K562 (cell line): ENCODE data around the gene ZNF544.

Source experiments
- CEBPG ChIP-seq, 3 experiments: fragments of 200-800 bp in 1 of 3; sonication (Bioruptor generic) in 1 of 3; sonication (generic) in 1 of 3; formaldehyde crosslinking in 1 of 3; IDR thresholded peaks in 2 of 3; conservative IDR thresholded peaks in 1 of 3; 2 replicates each; pipeline versions ENCODE4 v1.6.1 to v1.8.0; 2016 to 2022; ENCODE audit warnings: missing compliant biosample characterization in 2 of 3, missing genetic modification characterization in 2 of 3, mild to moderate bottlenecking in 1 of 3, missing genetic modification reagents in 1 of 3
- CHCHD3 ChIP-seq: fragments of 250-450 bp; sonication (Bioruptor Pico); IDR thresholded peaks from 2 replicates; pipeline ENCODE4 v2.1.2; 2022; ENCODE audit warnings: mild to moderate bottlenecking
- CTCF ChIP-seq, 3 experiments: IDR thresholded peaks in 2 of 3; conservative IDR thresholded peaks in 1 of 3; 2 replicates each; pipeline ENCODE4 v1.5.1; 2011 to 2012; ENCODE audit warnings: low read length in 3 of 3, mild to moderate bottlenecking in 3 of 3, control low read depth in 2 of 3, improper control_type of control experiment in 1 of 3, inconsistent platforms in 1 of 3, low read depth in 1 of 3, mixed read lengths in 1 of 3, moderate library complexity in 1 of 3; ENCODE audit not compliant: insufficient read depth in 2 of 3
- KLF10 ChIP-seq: fragments of 250-450 bp; sonication (Bioruptor Pico); IDR thresholded peaks from 2 replicates; pipeline ENCODE4 v1.6.1; 2021; ENCODE audit warnings: matching md5 sums
- RAD21 ChIP-seq, 2 experiments: fragments of 250-450 bp in 1 of 2; fragments of 450-650 bp in 1 of 2; sonication (Bioruptor Pico) in 1 of 2; formaldehyde crosslinking in 1 of 2; IDR thresholded peaks in 1 of 2; conservative IDR thresholded peaks in 1 of 2; 2 replicates each; pipeline versions ENCODE4 v1.4.0 to v1.8.0; 2020 to 2022; ENCODE audit warnings: mild to moderate bottlenecking in 2 of 2, moderate library complexity in 1 of 2
- RBM39 ChIP-seq: fragments of 200-400 bp; formaldehyde crosslinking; optimal IDR thresholded peaks from 2 replicates; pipeline ENCODE3; 2018; ENCODE audit warnings: low read depth, low read length
- RFX7 ChIP-seq: fragments of 250-450 bp; sonication (Bioruptor Pico); IDR thresholded peaks from 2 replicates; pipeline ENCODE4 v1.5.1; 2021; ENCODE audit warnings: mild to moderate bottlenecking
- SREBF2 ChIP-seq: sonication (generic); formaldehyde crosslinking; IDR thresholded peaks from 2 replicates; pipeline ENCODE4 v1.4.0; 2020; ENCODE audit warnings: mild to moderate bottlenecking, missing genetic modification reagents
- ZNF23 ChIP-seq: fragments of 250-450 bp; sonication (Bioruptor Pico); IDR thresholded peaks from 2 replicates; pipeline ENCODE4 v1.4.0; 2020; ENCODE audit warnings: mild to moderate bottlenecking
- ZNF24 ChIP-seq: fragments of 450-650 bp; IDR thresholded peaks from 2 replicates; pipeline ENCODE4 v1.6.1; 2016
- ZNF655 ChIP-seq: fragments of 250-450 bp; sonication (Bioruptor Pico); IDR thresholded peaks from 2 replicates; pipeline ENCODE4 v1.5.0; 2021
- TF ChIP-seq, protein P1 (sequence below): sonication (generic); IDR thresholded peaks from 2 replicates; pipeline ENCODE4 v1.6.1; 2016
- TF ChIP-seq, protein P2 (sequence below): IDR thresholded peaks from 3 replicates; pipeline ENCODE4 v1.6.1; 2011; ENCODE audit warnings: borderline replicate concordance, mild to moderate bottlenecking; ENCODE audit not compliant: insufficient read length, insufficient read depth
- TF ChIP-seq, protein P3 (sequence below), 2 experiments: fragments of 450-650 bp; formaldehyde crosslinking in 1 of 2; IDR thresholded peaks; 2 replicates each; pipeline versions ENCODE4 v1.4.0 to v1.6.1; 2014 to 2020; ENCODE audit warnings: mild to moderate bottlenecking in 2 of 2, borderline replicate concordance in 1 of 2, low read depth in 1 of 2

DNA sequence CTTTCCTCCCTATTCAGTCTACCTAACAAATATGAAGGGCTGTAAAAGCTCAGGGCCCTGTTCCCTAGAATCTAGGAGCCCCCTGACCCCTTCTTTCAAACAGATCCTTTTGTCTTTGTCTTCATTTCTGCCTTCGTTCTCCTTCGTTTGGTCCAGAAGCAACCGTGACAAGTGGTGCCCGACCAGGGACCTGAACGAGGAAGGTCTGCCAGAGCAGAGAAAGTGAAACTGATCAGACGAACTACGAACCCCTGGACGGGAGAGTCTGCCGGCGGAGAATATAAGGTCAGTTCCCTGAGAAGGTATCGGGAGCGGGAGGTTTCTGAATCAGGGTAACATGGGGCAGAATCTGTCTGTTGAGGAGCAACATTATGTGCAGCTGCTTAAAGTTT lies 77.2 kb downstream of the ZNF544 start:
- TF ChIP-seq, protein P1, sequence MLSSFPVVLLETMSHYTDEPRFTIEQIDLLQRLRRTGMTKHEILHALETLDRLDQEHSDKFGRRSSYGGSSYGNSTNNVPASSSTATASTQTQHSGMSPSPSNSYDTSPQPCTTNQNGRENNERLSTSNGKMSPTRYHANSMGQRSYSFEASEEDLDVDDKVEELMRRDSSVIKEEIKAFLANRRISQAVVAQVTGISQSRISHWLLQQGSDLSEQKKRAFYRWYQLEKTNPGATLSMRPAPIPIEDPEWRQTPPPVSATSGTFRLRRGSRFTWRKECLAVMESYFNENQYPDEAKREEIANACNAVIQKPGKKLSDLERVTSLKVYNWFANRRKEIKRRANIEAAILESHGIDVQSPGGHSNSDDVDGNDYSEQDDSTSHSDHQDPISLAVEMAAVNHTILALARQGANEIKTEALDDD, result no peak
- TF ChIP-seq, protein P2, sequence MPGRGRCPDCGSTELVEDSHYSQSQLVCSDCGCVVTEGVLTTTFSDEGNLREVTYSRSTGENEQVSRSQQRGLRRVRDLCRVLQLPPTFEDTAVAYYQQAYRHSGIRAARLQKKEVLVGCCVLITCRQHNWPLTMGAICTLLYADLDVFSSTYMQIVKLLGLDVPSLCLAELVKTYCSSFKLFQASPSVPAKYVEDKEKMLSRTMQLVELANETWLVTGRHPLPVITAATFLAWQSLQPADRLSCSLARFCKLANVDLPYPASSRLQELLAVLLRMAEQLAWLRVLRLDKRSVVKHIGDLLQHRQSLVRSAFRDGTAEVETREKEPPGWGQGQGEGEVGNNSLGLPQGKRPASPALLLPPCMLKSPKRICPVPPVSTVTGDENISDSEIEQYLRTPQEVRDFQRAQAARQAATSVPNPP, result no peak
- TF ChIP-seq CEBPG (CRISPR knock-in tag; IDR thresholded peaks at IDR 0.05) (no peak), CEBPG (tag; conservative IDR thresholded peaks at IDR 0.05 in 1 of 2, IDR thresholded peaks at IDR 0.05 in 1 of 2) (no peak), RAD21 (CRISPR knock-in tag; conservative IDR thresholded peaks at IDR 0.05 in 1 of 2, IDR thresholded peaks at IDR 0.05 in 1 of 2) (no peak), RBM39 (no peak), CTCF (IDR thresholded peaks at IDR 0.05 in 2 of 3, conservative IDR thresholded peaks at IDR 0.05 in 1 of 3; ENCODE audit: insufficient read depth in 2 of 3, low read depth in 1 of 3, low read length in 3 of 3) (no peak), ZNF23 (CRISPR knock-in tag) (no peak), KLF10 (no peak), SREBF2 (CRISPR knock-in tag) (0 out of 2 replicates have a peak, but pooled peaks have one; percentile 80), CHCHD3 (CRISPR knock-in tag) (no peak), RFX7 (CRISPR knock-in tag) (no peak), ZNF24 (no peak), ZNF655 (CRISPR knock-in tag) (no peak)
- TF ChIP-seq, protein P3, sequence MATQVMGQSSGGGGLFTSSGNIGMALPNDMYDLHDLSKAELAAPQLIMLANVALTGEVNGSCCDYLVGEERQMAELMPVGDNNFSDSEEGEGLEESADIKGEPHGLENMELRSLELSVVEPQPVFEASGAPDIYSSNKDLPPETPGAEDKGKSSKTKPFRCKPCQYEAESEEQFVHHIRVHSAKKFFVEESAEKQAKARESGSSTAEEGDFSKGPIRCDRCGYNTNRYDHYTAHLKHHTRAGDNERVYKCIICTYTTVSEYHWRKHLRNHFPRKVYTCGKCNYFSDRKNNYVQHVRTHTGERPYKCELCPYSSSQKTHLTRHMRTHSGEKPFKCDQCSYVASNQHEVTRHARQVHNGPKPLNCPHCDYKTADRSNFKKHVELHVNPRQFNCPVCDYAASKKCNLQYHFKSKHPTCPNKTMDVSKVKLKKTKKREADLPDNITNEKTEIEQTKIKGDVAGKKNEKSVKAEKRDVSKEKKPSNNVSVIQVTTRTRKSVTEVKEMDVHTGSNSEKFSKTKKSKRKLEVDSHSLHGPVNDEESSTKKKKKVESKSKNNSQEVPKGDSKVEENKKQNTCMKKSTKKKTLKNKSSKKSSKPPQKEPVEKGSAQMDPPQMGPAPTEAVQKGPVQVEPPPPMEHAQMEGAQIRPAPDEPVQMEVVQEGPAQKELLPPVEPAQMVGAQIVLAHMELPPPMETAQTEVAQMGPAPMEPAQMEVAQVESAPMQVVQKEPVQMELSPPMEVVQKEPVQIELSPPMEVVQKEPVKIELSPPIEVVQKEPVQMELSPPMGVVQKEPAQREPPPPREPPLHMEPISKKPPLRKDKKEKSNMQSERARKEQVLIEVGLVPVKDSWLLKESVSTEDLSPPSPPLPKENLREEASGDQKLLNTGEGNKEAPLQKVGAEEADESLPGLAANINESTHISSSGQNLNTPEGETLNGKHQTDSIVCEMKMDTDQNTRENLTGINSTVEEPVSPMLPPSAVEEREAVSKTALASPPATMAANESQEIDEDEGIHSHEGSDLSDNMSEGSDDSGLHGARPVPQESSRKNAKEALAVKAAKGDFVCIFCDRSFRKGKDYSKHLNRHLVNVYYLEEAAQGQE (IDR thresholded peaks at IDR 0.05; ENCODE audit: borderline replicate concordance), result no peak
- TF ChIP-seq, protein P3 (CRISPR knock-in tag; IDR thresholded peaks at IDR 0.05; ENCODE audit: low read depth), result no peak
